ENCODE data around the gene TULP4. TPM values are rescaled to one million over a fixed set of nuclear protein-coding genes. Genes with fewer than 3 reads are reported as not detected.

The TULP4 gene
- polyA plus RNA-seq, 3 donors, result 6.5 to 10.6 (median 7.9) TPM

DNA sequence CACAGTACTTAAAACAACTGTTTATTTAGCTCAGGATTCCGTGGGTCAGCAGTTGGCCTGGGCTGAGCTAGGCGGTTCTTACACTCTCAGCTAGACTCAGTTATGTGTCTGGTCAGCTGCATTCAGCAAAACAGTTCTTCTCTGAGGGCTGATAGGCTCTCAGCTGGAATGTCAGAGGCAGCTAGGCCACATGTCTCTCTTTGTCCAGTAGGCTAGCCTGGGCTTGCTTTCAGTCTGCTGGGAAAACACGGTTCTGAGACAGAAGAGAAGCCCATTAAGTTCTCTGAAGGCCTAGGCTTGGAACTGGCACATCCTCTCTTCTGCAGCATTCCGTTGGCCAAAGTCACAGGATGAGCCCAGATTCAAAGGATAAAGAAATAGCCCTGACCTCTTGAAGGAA lies 65.6 kb downstream of the TULP4 start:
- Mint-ChIP-seq H3K4me1 (peaks cover 3% of the 10 kb centered on the region), H3K4me3 (no peak overlapping the region), H3K36me3 (peaks cover 3 to 4% of the 10 kb centered on the region in 2 donors), H3K9me3 (peaks cover 0 to 2% (median 0%) of the 10 kb centered on the region in 7 donors), H3K27me3 (ENCODE audit: low read depth in 3 of 3) (peaks cover 0 to 3% (median 0%) of the 10 kb centered on the region in 3 donors), H3K27ac (no peak overlapping the region)
- Histone ChIP-seq H3K4me2 (replicated peaks; ENCODE audit: extremely low read depth, low read length, poor library complexity, severe bottlenecking) (no peak overlapping the region), H3K36me3 (replicated peaks in 1 of 2; ENCODE audit: control insufficient read depth in 1 of 2, insufficient read depth in 2 of 2, low read length in 2 of 2) (no peaks in the 10 kb centered on the region), H3K9me3 (replicated peaks in 1 of 2; ENCODE audit: control insufficient read depth in 1 of 2, insufficient read depth in 1 of 2, low read length in 2 of 2) (no peaks in the 10 kb centered on the region), H3K4me1 (ENCODE audit: control insufficient read depth in 1 of 2, insufficient read depth in 2 of 2, low read length in 2 of 2) (no peaks in the 10 kb centered on the region), H3K4me3 (replicated peaks in 1 of 3; ENCODE audit: low read depth in 2 of 3, low read length in 3 of 3) (no peak overlapping the region), H2AFZ (ENCODE audit: insufficient read depth, low read depth, low read length, poor library complexity, severe bottlenecking) (no peak overlapping the region), H3K79me2 (ENCODE audit: insufficient read depth, low read length) (no peaks in the 10 kb centered on the region), H3K27me3 (ENCODE audit: control insufficient read depth in 2 of 2, insufficient read depth in 2 of 2, low read length in 2 of 2) (no peaks in the 10 kb centered on the region), H3K9ac (ENCODE audit: insufficient read depth, low read length, poor library complexity, severe bottlenecking) (no peak overlapping the region), H4K20me1 (ENCODE audit: insufficient read depth, low read length) (peaks cover 16% of the 10 kb centered on the region), H3K27ac (ENCODE audit: low read depth in 1 of 2, low read length in 2 of 2) (no peak overlapping the region)
- no peak for DNase-seq
- intact Hi-C loops (cut with micrococcal nuclease), result no loop called here
- TF ChIP-seq, protein P1, sequence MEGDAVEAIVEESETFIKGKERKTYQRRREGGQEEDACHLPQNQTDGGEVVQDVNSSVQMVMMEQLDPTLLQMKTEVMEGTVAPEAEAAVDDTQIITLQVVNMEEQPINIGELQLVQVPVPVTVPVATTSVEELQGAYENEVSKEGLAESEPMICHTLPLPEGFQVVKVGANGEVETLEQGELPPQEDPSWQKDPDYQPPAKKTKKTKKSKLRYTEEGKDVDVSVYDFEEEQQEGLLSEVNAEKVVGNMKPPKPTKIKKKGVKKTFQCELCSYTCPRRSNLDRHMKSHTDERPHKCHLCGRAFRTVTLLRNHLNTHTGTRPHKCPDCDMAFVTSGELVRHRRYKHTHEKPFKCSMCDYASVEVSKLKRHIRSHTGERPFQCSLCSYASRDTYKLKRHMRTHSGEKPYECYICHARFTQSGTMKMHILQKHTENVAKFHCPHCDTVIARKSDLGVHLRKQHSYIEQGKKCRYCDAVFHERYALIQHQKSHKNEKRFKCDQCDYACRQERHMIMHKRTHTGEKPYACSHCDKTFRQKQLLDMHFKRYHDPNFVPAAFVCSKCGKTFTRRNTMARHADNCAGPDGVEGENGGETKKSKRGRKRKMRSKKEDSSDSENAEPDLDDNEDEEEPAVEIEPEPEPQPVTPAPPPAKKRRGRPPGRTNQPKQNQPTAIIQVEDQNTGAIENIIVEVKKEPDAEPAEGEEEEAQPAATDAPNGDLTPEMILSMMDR (IDR thresholded peaks at IDR 0.05), result no peak
- 86% methylated on average over 4 of the region's 4 CpGs for WGBS (ENCODE audit: insufficient coverage)

DNA sequence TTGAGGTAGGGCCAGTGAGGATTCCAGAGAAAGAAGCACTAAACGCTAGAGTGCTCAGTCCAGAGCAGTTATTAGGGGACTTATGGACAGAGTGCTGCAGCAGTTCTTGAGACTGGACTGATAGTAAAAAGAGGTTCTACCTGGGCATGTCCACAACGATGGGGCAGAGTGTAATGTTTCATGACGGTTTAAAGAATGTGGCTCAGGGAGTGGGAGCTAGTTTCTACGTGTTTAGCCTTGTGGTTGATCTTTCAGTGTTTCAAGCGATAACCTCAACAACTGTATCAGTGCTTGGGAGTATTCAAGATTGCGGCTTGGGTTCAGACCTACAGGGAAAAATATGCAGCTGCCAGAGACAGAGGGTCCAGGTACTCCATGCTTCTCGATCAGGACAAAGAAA lies 67.1 kb downstream of the TULP4 start:
- no peak overlapping the region for H3K27ac Mint-ChIP-seq
- Histone ChIP-seq H3K4me3 (replicated peaks in 1 of 3; ENCODE audit: low read depth in 2 of 3, low read length in 3 of 3) (no peak overlapping the region), H3K4me1 (ENCODE audit: control insufficient read depth in 1 of 2, insufficient read depth in 2 of 2, low read length in 2 of 2) (no peaks in the 10 kb centered on the region), H3K27ac (ENCODE audit: low read depth in 1 of 2, low read length in 2 of 2) (no peak overlapping the region), H3K36me3 (replicated peaks in 1 of 2; ENCODE audit: control insufficient read depth in 1 of 2, insufficient read depth in 2 of 2, low read length in 2 of 2) (no peaks in the 10 kb centered on the region), H3K27me3 (ENCODE audit: control insufficient read depth in 2 of 2, insufficient read depth in 2 of 2, low read length in 2 of 2) (no peaks in the 10 kb centered on the region), H3K9me3 (replicated peaks in 1 of 2; ENCODE audit: control insufficient read depth in 1 of 2, insufficient read depth in 1 of 2, low read length in 2 of 2) (no peaks in the 10 kb centered on the region), H3K4me2 (replicated peaks; ENCODE audit: extremely low read depth, low read length, poor library complexity, severe bottlenecking) (no peak overlapping the region), H3K79me2 (ENCODE audit: insufficient read depth, low read length) (no peaks in the 10 kb centered on the region), H3K9ac (ENCODE audit: insufficient read depth, low read length, poor library complexity, severe bottlenecking) (no peak overlapping the region), H4K20me1 (ENCODE audit: insufficient read depth, low read length) (peaks cover 20% of the 10 kb centered on the region), H2AFZ (ENCODE audit: insufficient read depth, low read depth, low read length, poor library complexity, severe bottlenecking) (no peak overlapping the region)
- no peak for DNase-seq
- TF ChIP-seq, protein P1 (IDR thresholded peaks at IDR 0.05), result no peak
- no peak overlapping the region for H3K4me3 Mint-ChIP-seq
- H3K9me3 Mint-ChIP-seq, result peaks cover 0 to 2% (median 0%) of the 10 kb centered on the region in 7 donors
- H3K4me1 Mint-ChIP-seq, result peaks cover 3% of the 10 kb centered on the region
- H3K27me3 Mint-ChIP-seq (ENCODE audit: low read depth in 3 of 3), result peaks cover 0 to 3% (median 0%) of the 10 kb centered on the region in 3 donors
- 97% methylated on average over 6 of the region's 7 CpGs for WGBS (ENCODE audit: insufficient coverage)
- H3K36me3 Mint-ChIP-seq, result peaks cover 3 to 4% of the 10 kb centered on the region in 2 donors
- intact Hi-C loops (cut with micrococcal nuclease), result no loop called here
